Measurements from ENCODE around the gene MOV10. TPM values are rescaled to one million over a fixed set of nuclear protein-coding genes. Genes with fewer than 3 reads are reported as not detected.
A peak's percentile ranks its signal among the peaks of the same experiment; 100 is the strongest.

MOV10 gene
- total and polyA plus RNA-seq, 2 donors (not counting 1 experiment from before 2014, with no cell fraction given): 31.0 to 46.2 TPM

DNA sequence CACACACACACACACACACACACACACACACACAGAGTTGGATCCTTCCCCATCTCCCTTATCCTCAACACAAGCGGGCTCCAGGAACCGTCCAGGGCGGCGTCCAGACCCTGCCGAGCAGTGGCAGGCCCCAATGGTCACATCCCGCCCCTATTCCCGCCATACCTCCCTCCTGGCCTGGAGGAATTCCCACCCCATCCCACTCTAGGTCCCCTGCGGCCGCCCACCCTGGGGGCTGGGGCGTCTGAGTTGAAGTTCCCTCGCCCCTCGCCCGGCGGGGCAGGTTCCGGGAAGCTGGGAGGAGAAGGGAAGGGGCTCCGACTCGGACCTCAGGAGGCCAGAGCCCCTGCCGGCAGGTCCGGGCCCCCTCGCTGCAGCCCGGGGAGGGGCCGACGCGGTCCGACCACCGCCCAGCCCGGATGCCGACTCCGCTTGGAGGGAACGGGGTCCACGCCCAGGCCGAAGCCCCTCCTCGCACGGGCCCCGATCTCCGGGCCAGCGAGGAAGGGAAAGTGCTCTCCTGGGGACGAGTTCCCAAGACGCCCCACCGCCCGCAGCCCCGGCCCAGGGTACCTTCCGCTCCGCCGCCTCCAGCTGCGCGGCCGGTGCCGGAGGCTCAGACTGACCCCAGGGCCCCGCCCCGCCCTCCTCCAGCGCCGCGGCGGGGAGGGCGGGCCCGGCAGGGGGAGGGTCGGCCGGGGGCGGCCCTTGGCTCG lies 32.2 kb downstream of the MOV10 start, which contains the start of gene RHOC:
Gene RHOC, minus strand, starts transcription at position 623 of the 716 bp plus-strand sequence. CDS start 3,328 bp downstream, outside the sequence.
- WGBS (ENCODE audit: insufficient coverage): 7% methylated on average over 58 of the region's 61 CpGs
- Histone ChIP-seq H3K4me1 (ENCODE audit: control insufficient read depth in 2 of 2, insufficient read depth in 2 of 2, low read length in 2 of 2) (peaks cover 38 to 50% of the 10 kb centered on the region in 2 donors), H4K20me1 (ENCODE audit: control insufficient read depth, insufficient read depth, low read length, poor library complexity, severe bottlenecking) (no peaks in the 10 kb centered on the region), H2AFZ (ENCODE audit: insufficient read depth, low read depth, low read length, poor library complexity, severe bottlenecking) (peak within 1 kb of the TSS; percentile 76), H3K27me3 (replicated peaks in 1 of 4; ENCODE audit: control extremely low read depth in 1 of 4, control insufficient read depth in 3 of 4, insufficient read depth in 4 of 4, low read length in 3 of 4) (no peaks in the 10 kb centered on the region), H3K9ac (ENCODE audit: low read length) (peak within 1 kb of the TSS; percentile 79), H3K36me3 (replicated peaks in 1 of 2; ENCODE audit: control extremely low read depth in 1 of 2, control insufficient read depth in 1 of 2, extremely low read depth in 1 of 2, insufficient read depth in 2 of 2, low read length in 1 of 2) (no peaks in the 10 kb centered on the region), H3K27ac (ENCODE audit: low read length in 2 of 2) (peak within 1 kb of the TSS in 1 of 2 donors; percentile 49), H3K4me2 (replicated peaks; ENCODE audit: low read depth, low read length, poor library complexity, severe bottlenecking) (peak within 1 kb of the TSS; percentile 92), H3K4me3 (ENCODE audit: control extremely low read depth in 1 of 5, extremely low read depth in 1 of 5, insufficient read depth in 1 of 5, low read depth in 2 of 5, low read length in 4 of 5) (peak within 1 kb of the TSS in 4 of 5 experiments; percentile 56 to 74 (median 66)), H3K79me2 (ENCODE audit: control insufficient read depth, insufficient read depth, low read length) (no peaks in the 10 kb centered on the region), H3K9me3 (ENCODE audit: control extremely low read depth in 1 of 3, control insufficient read depth in 2 of 3, insufficient read depth in 1 of 3, low read length in 2 of 3) (no peaks in the 10 kb centered on the region)
- POLR2A ChIA-PET: interaction anchor here (0.6 kb wide), 1 partner anchor 24 kb away, joined by 4 read pairs; no protein-coding TSS in a partner anchor
- no peak for TF ChIP-seq EZH2 (IDR thresholded peaks at IDR 0.05; ENCODE audit: borderline replicate concordance, insufficient read depth, low read depth, low read length, poor library complexity, severe bottlenecking)
- TF ChIP-seq, protein P1, sequence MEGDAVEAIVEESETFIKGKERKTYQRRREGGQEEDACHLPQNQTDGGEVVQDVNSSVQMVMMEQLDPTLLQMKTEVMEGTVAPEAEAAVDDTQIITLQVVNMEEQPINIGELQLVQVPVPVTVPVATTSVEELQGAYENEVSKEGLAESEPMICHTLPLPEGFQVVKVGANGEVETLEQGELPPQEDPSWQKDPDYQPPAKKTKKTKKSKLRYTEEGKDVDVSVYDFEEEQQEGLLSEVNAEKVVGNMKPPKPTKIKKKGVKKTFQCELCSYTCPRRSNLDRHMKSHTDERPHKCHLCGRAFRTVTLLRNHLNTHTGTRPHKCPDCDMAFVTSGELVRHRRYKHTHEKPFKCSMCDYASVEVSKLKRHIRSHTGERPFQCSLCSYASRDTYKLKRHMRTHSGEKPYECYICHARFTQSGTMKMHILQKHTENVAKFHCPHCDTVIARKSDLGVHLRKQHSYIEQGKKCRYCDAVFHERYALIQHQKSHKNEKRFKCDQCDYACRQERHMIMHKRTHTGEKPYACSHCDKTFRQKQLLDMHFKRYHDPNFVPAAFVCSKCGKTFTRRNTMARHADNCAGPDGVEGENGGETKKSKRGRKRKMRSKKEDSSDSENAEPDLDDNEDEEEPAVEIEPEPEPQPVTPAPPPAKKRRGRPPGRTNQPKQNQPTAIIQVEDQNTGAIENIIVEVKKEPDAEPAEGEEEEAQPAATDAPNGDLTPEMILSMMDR (IDR thresholded peaks at IDR 0.05): no peak
- Mint-ChIP-seq H3K4me3 (peak within 1 kb of the TSS; percentile 88), H3K27me3 (no peaks in the 10 kb centered on the region), H3K27ac (peak within 1 kb of the TSS; percentile 81), H3K9me3 (ENCODE audit: insufficient read depth) (no peaks in the 10 kb centered on the region), H3K4me1 (peaks cover 54% of the 10 kb centered on the region)
- ATAC-seq (ENCODE audit: low read depth) (peak; percentile 85), DNase-seq (no peak)
- CTCF ChIA-PET: interaction anchor here (1.6 to 6.6 kb wide), 9 partner anchors 10 to 349 kb away, joined by 5 to 122 read pairs (median 9); partner anchors contain the start of genes CAPZA1, MOV10, PPM1J and ST7L
- intact Hi-C loops (cut with micrococcal nuclease): loop anchor here (1.0 to 2.0 kb wide), 7 partner anchors 9 to 316 kb away; partner anchors contain the start of genes CAPZA1, PPM1J, SLC16A1 and ST7L
